Liver (tissue), 9 donors: Measurements from ENCODE around the gene PROSER3. TPM values are rescaled to one million over a fixed set of nuclear protein-coding genes. Genes with fewer than 3 reads are reported as not detected.
"Not testable (repeated sequence)": the region's sequence is repeated elsewhere in the genome, so short reads cannot be mapped to it uniquely, and the experiment has no call there.

Source experiments
- DNase-seq: peaks from one replicate; pipeline ENCODE4 v3.0.0-alpha.2; 2017; ENCODE audit warnings: low spot score
- H3K27ac ChIP-seq, 2 donors: one replicate each; pipeline ENCODE4 v1.7.0; 2013; ENCODE audit warnings: inconsistent platforms in 2 of 2, low read length in 2 of 2, control low read depth in 1 of 2, low read depth in 1 of 2, mild to moderate bottlenecking in 1 of 2
- H3K27me3 ChIP-seq, 4 donors: one replicate each; pipeline versions ENCODE4 v1.6.1 to v1.7.0; 2013; ENCODE audit warnings: low read length in 3 of 4, inconsistent platforms in 1 of 4, mild to moderate bottlenecking in 1 of 4, moderate library complexity in 1 of 4; ENCODE audit not compliant: control insufficient read depth in 4 of 4, insufficient read depth in 4 of 4
- H3K36me3 ChIP-seq, 4 donors: one replicate each; pipeline versions ENCODE4 v1.6.1 to v1.7.0; 2013; ENCODE audit warnings: low read length in 3 of 4, mild to moderate bottlenecking in 3 of 4, low read depth in 1 of 4, moderate library complexity in 1 of 4; ENCODE audit not compliant: control insufficient read depth in 4 of 4, insufficient read depth in 3 of 4
- H3K4me1 ChIP-seq, 4 donors: one replicate each; pipeline versions ENCODE4 v1.6.1 to v1.7.0; 2013; ENCODE audit warnings: low read length in 3 of 4, mild to moderate bottlenecking in 3 of 4, moderate library complexity in 1 of 4; ENCODE audit not compliant: control insufficient read depth in 4 of 4, insufficient read depth in 4 of 4
- H3K4me3 ChIP-seq, 3 donors: one replicate each; pipeline versions ENCODE4 v1.6.1 to v1.7.0; 2013; ENCODE audit warnings: low read length in 3 of 3, control low read depth in 1 of 3, low read depth in 1 of 3, mild to moderate bottlenecking in 1 of 3
- H3K9ac ChIP-seq, 2 donors: one replicate each; pipeline ENCODE4 v1.7.0; 2013; ENCODE audit warnings: low read length in 2 of 2, mild to moderate bottlenecking in 2 of 2, moderate library complexity in 2 of 2, control low read depth in 1 of 2, low read depth in 1 of 2
- H3K9me3 ChIP-seq, 4 donors: one replicate each; pipeline versions ENCODE4 v1.6.1 to v1.7.0; 2013; ENCODE audit warnings: low read length in 3 of 4; ENCODE audit not compliant: control insufficient read depth in 4 of 4
- ATF3 ChIP-seq: IDR thresholded peaks from 2 replicates; pipeline ENCODE4 v1.6.1; 2016; ENCODE audit warnings: antibody characterized with exemption
- CTCF ChIP-seq: fragments of 150-350 bp; IDR thresholded peaks from 2 replicates; pipeline ENCODE4 v1.5.1; 2017; ENCODE audit warnings: improper control_type of control experiment, low read depth, low read length; ENCODE audit not compliant: missing input control
- EGR1 ChIP-seq, 2 donors: IDR thresholded peaks; 2 replicates each; pipeline ENCODE4 v1.6.1; 2016 to 2018; ENCODE audit warnings: antibody characterized with exemption in 2 of 2, low read depth in 2 of 2
- FOXA1 ChIP-seq: IDR thresholded peaks from 2 replicates; pipeline ENCODE4 v1.6.1; 2016; ENCODE audit warnings: antibody characterized with exemption
- FOXA2 ChIP-seq: IDR thresholded peaks from 2 replicates; pipeline ENCODE4 v1.6.1; 2016; ENCODE audit warnings: antibody characterized with exemption
- GABPA ChIP-seq, 2 donors: IDR thresholded peaks in 1 of 2; conservative IDR thresholded peaks in 1 of 2; 2 replicates each; pipeline ENCODE4 v1.6.1; 2016; ENCODE audit warnings: antibody characterized with exemption in 2 of 2, mild to moderate bottlenecking in 1 of 2, moderate library complexity in 1 of 2
- HNF4A ChIP-seq, 2 donors: conservative IDR thresholded peaks; 2 replicates each; pipeline ENCODE4 v1.6.1; 2016; ENCODE audit warnings: antibody characterized with exemption in 2 of 2, mild to moderate bottlenecking in 2 of 2
- HNF4G ChIP-seq: IDR thresholded peaks from 2 replicates; pipeline ENCODE4 v1.6.1; 2016; ENCODE audit warnings: antibody characterized with exemption
- JUND ChIP-seq, 2 donors: IDR thresholded peaks; 2 replicates each; pipeline ENCODE4 v1.6.1; 2016; ENCODE audit warnings: antibody characterized with exemption in 2 of 2
- MAX ChIP-seq: IDR thresholded peaks from 2 replicates; pipeline ENCODE4 v1.6.1; 2016; ENCODE audit warnings: antibody characterized with exemption
- NR2F2 ChIP-seq: IDR thresholded peaks from 2 replicates; pipeline ENCODE4 v1.6.1; 2016; ENCODE audit warnings: antibody characterized with exemption
- RAD21 ChIP-seq, 2 donors: IDR thresholded peaks; 2 replicates each; pipeline ENCODE4 v1.6.1; 2016; ENCODE audit warnings: antibody characterized with exemption in 2 of 2, mild to moderate bottlenecking in 2 of 2
- REST ChIP-seq: IDR thresholded peaks from 2 replicates; pipeline ENCODE4 v1.6.1; 2016; ENCODE audit warnings: antibody characterized with exemption, mild to moderate bottlenecking
- RXRA ChIP-seq, 2 donors: IDR thresholded peaks; 2 replicates each; pipeline ENCODE4 v1.6.1; 2017 to 2018; ENCODE audit warnings: antibody characterized with exemption in 2 of 2, mild to moderate bottlenecking in 1 of 2
- SP1 ChIP-seq: IDR thresholded peaks from 2 replicates; pipeline ENCODE4 v1.6.1; 2018; ENCODE audit warnings: antibody characterized with exemption, mild to moderate bottlenecking
- TAF1 ChIP-seq: conservative IDR thresholded peaks from 2 replicates; pipeline ENCODE4 v1.6.1; 2016; ENCODE audit warnings: antibody characterized with exemption, mild to moderate bottlenecking
- YY1 ChIP-seq: IDR thresholded peaks from 2 replicates; pipeline ENCODE4 v1.6.1; 2016; ENCODE audit warnings: antibody characterized with exemption, mild to moderate bottlenecking
- ZBTB33 ChIP-seq: IDR thresholded peaks from 2 replicates; pipeline ENCODE4 v1.6.1; 2016; ENCODE audit warnings: antibody characterized with exemption
- WGBS: extraction: QIAGEN DNeasy Blood & Tissue Kit; methylation state at CpG from one replicate; pipeline ENCODE4 v1.1.7; 2013; 5-methylcytosine and 5-hydroxymethylcytosine counted together
- polyA plus RNA-seq, 2 donors: library from polyadenylated mRNA; stranded (reverse) in 1 of 2; unstranded in 1 of 2; fragments of 200-250 nt in 1 of 2; fragments of >200 nt in 1 of 2; fragmentation: Nextera tagmentation in 1 of 2; extraction: Ambion mirVana in 1 of 2; gene quantifications; one replicate each; pipeline versions ENCODE4 v1.2.1 to v1.2.3, GENCODE V29; 2013 to 2015
- total RNA-seq, 2 donors: library from RNA; depleted of rRNA; stranded (reverse); fragments of >200 nt; gene quantifications; one replicate each; pipeline ENCODE4 v1.2.3, GENCODE V29; 2014
- donor health status: healthy.
- donor health status: healthy.
- donor health status: healthy.
- donor health status: healthy.
- donor health status: healthy.

The PROSER3 gene
- total and polyA plus RNA-seq, 4 donors, result 2.1 to 4.5 (median 2.7) TPM

GRCh38 chr19:35767288-35768081 lies 9.5 kb downstream of the PROSER3 start:
- Histone ChIP-seq H3K27ac (no peak overlapping the region), H3K36me3 (peaks cover 3 to 6% (median 5%) of the 10 kb centered on the region in 4 donors), H3K9me3 (no peaks in the 10 kb centered on the region), H3K27me3 (no peaks in the 10 kb centered on the region), H3K4me3 (no peak overlapping the region), H3K4me1 (no peaks in the 10 kb centered on the region), H3K9ac (no peak overlapping the region)
- no peak for TF ChIP-seq FOXA1
- DNase-seq, result peak; percentile 55
- 83% methylated on average over 34 of the region's 34 CpGs for WGBS

- TF ChIP-seq RAD21 (IDR thresholded peaks at IDR 0.05) (no peak), NR2F2 (no peak), HNF4G (no peak), HNF4A (conservative IDR thresholded peaks at IDR 0.05) (no peak), EGR1 (IDR thresholded peaks at IDR 0.05; ENCODE audit: low read depth in 2 of 2) (no peak), MAX (no peak), FOXA2 (no peak), YY1 (no peak), JUND (IDR thresholded peaks at IDR 0.05) (no peak), TAF1 (no peak), ATF3 (no peak), REST (no peak), CTCF (no peak), SP1 (no peak), FOXA1 (no peak), RXRA (IDR thresholded peaks at IDR 0.05) (no peak), GABPA (IDR thresholded peaks at IDR 0.05 in 1 of 2, conservative IDR thresholded peaks at IDR 0.05 in 1 of 2) (no peak), ZBTB33 (no peak)
- no peaks in the 10 kb centered on the region for H3K9me3 ChIP-seq
- H3K4me3 ChIP-seq, result no peak overlapping the region
- no peaks in the 10 kb centered on the region for H3K27me3 ChIP-seq
- WGBS, result 89% methylated on average over 15 of the region's 15 CpGs
- H3K27ac ChIP-seq, result no peak overlapping the region
- DNase-seq, result no peak
- no peak overlapping the region for H3K9ac ChIP-seq
- peaks cover 3 to 6% (median 5%) of the 10 kb centered on the region in 4 donors for H3K36me3 ChIP-seq
- H3K4me1 ChIP-seq, result no peaks in the 10 kb centered on the region
Observed at GRCh38 chr19:35768082-35768421, 10.1 kb downstream of the PROSER3 start.

GRCh38 chr19:35772362-35772761 lies 14.4 kb downstream of the PROSER3 start:
- H3K27me3 ChIP-seq, H3K9me3 ChIP-seq, DNase-seq, H3K4me1 ChIP-seq, H3K27ac ChIP-seq, H3K36me3 ChIP-seq, H3K9ac ChIP-seq, H3K4me3 ChIP-seq: not testable (repeated sequence)
- WGBS, result 95% methylated on average over 5 of the region's 5 CpGs
